T-helper 1 cell (primary cell): ENCODE data around the gene PGC.
A peak's percentile ranks its signal among the peaks of the same experiment; 100 is the strongest.

ENCODE experiments used
- DNase-seq, 5 donors: peaks; one replicate each; pipeline ENCODE4 v3.0.0-alpha.2; 2012 to 2020

Gene PGC

DNA sequence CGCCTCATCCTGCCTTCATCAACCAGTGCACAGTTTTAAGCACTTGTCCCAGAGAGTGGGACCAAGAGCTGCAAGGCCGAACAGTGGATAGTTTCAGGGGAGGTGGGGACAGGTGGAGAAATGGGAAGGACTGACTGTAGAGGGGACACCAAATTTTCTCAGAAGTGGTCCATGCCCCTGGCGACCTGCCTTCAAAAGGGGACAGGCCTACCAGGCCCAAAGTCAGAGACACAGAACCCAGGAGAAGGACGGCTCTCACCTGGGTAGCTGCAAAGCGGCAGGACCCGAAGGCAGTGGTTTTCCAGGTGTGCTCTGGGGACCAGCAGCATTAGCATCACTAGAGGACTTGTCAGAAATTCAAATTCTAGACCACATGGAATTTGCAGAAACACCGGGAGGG, 17.6 kb downstream of the PGC start:
- DNase-seq = no peak

GRCh38 chr6:41728954-41729353, 18.2 kb downstream of the PGC start:
- DNase-seq = no peak

DNA sequence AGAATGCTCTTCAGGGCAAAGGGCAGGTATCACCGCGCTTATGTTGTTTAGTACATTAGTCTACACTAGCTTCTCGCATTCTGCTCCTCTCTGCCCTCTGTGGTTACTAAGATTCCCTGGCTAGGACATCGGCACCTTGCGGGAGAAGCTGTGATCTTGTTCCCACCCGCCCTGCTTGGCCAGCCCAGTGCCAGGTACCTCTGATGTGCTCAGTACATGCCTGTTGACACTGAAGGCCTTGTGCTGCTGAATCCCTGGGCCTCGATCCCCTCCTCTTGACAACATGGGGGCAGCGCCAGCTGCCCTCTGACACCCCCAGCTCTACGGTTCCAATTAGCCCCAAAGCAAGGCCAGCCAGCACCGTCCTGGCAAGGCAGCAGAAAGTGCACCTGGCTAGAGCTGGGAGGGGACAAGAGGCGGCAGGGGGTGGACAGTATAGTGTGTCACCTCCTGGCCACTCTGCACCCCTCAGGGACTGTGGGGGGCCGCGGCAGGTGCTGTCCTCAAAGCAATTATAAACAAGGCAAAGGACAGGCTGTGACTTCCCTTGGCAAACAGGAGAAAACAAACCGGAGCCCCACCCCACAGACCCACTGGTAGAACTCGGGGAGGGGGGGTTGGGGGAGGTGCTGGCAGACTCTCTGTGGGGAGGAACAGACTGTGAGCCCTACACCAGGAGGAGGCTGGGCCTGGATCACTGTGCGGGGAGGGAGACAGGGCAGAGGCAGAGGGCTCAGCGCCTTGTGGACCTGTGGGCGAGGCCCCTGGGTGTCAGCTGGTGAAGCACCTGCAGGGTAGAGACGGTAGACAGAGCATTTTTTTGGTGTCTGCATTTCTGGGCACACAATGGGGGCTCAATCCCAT, 18.9 kb downstream of the PGC start:
- DNase-seq = no peak

DNA sequence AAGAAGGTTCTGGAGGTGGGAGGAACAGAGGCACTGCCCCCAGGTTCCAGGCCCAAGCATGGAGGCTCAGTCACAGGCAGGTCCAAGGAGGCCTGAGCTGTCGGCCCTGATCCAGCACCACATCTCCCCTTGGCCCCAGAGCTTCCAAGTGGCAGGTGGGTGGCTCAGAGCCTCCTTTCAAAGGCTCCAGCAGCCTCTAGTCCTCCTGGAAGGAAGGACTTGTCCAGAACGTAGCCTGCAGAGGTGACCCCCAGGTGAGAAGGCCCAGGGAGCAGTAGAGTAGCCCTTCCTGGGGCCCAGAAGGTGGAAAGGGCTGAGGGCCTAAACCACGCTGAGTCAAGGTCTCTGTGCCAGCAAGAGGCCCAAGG, 19.5 kb downstream of the PGC start:
- DNase-seq = no peak

DNA sequence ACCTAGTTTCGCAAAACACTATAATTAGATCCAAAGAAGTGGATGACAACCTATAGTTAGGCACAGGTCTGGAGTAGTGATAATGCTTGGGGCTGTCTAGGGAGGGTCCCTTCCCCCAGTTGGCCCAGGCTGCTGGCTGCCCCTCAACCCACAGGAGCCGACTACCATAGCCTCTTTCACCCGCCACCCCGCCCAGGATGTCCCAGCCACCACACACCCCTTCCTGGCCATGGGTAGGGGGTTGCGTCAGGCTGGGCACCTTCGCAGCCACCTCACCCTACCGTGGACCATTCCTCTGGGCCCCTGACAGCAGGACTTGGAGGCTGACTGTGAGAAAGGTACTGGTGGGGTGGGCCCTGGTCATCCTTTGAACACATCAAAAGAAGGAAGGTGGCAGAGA, 20.3 kb downstream of the PGC start:
- DNase-seq = peak in 1 of 5 donors; percentile 28

DNA sequence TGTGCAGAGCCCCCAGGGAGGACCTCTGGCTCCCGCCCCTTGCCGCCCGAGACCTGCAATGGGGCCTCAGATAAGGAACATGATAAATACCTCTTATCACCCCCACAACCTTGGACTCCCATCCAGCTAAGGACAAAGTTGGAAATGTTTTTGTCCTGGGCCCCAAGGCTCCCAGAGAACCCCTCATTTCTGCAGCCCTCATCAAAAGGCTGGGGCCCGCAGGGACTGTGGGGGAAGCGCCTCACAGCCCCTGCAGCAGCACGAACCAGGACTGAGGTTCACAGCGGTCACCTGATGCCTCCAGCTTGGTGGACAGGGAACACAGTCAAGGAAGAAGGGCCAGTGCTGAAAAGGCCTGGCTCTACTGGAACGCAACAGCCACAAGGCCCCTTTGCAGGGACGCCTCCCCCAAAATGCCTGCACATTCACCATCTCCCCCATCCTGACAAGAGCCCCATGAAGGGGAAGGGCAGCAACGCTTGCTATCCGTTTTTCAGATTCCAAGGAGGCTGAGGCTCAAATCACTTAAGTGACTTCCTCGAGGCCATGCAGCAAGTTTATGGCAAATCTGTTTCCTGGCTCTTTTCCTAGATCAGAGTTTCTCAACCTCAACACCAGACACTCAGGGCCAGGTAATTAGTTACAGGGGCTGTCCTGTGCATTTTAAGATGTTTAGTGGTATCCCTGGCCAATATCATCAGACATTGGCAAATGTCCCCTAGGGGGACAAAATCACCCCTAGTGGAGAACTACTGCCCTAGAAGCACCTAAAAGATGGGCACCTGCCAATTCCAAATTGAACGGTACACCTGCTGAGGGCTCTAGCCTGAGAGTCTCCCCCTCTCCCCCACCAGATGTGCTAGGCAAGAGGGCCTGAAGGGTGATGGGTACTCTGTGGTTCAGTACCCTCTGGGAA, 22.4 kb downstream of the PGC start:
- DNase-seq = no peak

DNA sequence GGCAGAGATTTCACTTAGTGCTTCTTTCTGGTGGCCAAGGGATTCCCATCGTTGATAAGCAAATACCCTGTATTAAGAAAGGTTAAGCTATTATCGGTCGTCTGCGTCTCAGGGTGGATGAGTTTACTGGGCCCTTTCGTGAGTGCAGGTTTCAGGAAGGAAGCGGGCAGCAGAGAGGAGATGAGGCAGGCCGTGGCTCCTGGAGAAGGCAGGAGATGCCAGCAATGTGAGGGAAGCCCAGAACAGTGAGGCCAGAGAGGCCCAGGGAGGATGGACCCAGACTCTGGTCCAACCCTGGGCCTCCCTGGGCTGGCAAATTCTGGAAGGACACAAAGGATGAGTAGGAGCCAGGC, 23.0 kb downstream of the PGC start:
- DNase-seq = no peak

DNA sequence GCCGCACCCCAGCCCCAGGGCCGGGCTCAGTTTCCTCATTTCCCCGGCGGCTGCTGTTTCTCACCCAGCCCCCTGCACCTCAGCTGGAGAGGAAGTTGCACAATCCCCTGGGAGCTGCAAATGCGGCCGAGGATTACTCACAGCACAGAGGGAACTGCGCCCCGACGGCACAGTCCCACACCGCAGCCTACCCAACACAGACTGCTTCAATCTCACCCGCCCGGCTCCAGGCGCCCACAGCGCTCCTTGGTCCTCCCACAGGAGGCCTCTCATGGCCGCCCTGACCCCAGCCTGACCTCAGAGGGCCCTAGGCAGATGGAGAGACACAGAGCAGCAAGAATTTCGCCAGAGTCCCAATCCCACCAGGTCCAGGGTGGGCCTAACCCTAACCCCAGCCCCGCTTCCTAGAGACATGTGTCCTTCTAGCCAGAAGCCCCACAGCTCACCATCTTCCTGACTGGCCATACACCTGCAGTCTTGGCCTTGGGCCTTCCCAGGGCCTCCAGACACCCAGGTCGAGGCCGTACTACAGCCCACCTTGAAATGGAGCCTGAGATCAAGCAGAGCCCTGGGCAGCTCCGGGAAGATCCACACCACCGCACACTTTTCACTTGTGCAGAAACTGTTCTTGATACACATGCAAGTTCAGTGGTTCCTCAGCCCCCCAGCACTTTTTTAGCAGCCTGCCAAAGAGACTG, 23.5 kb downstream of the PGC start:
- no peak for DNase-seq

DNA sequence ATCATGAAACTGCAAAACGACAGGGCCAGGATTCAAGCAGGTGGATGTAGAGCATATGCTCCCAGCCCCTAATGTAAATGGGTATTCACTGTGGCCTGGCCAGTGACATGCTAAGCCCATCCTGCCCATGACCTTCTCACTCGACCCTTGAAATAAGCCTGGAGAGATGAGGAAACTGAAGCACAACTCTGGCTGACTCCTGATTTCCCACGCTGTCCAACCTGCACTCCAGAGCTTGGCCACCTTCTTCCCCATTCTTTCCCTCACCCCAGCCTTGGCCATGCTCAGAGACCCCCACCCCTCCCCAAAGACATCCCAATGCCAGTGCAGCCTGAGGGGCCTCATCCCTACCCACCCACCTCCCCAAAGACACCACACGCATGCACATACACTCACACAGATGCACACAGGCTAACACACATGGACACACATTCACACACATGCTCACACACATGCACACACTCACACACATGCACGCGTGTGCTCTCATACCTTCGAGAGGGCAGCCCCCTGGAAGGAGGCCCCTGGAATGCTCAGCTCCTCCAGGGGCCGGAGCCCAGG, 24.1 kb downstream of the PGC start:
- DNase-seq = no peak

DNA sequence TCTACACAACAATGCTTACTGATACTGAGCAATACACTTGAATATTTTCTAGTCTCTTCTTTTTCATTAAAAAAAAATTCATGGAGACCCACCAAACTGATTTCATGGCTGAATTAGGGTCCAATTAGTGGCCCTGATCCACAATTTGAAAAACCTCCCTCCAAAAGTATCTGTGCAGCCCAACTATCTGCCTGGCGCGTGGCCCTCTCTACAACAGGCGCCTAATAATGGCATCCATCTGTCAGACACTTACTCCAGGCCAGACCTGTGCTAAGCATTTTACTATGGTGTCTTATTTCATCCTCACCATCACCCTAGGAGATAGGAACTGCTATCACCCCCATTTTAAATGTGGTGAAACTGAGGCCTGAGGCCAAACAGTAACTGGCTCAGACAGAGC, 25.8 kb downstream of the PGC start:
- DNase-seq = no peak

DNA sequence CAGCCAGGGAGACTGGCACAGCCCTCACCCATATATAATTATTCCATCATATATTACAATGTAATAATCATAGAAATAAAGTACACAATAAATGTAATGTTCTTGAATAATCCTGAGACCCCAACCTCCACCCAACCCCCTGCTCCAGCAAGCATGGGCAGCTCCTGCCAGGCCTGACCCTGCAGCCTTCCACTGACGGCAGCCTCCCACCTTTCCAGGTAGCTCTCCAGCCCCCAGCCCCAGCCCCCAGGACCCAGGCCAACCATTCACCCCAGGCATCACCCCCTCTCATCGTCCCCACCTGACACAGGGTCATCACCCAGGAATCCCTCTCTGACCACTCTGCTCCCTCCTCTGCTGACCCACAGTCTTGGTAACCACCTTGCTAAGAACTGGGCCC, 26.4 kb downstream of the PGC start:
- no peak for DNase-seq

DNA sequence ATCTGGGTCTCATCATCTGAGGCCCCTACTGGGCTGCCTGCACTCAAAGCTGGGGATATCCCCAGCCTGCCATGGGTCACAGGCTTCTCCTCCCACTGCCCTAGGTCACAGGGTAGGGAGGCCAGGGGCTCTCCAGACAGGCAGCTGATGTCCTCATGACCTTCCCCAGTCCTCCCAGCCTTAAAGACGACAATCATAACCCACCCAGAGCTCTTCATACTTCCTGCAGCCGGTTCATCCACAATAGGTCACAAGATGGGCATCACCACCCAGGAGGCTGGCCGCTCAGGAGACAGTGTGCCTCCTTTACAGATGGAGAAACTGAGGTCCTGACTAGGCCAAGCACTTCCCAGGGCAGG, 27.0 kb downstream of the PGC start:
- DNase-seq = no peak

DNA sequence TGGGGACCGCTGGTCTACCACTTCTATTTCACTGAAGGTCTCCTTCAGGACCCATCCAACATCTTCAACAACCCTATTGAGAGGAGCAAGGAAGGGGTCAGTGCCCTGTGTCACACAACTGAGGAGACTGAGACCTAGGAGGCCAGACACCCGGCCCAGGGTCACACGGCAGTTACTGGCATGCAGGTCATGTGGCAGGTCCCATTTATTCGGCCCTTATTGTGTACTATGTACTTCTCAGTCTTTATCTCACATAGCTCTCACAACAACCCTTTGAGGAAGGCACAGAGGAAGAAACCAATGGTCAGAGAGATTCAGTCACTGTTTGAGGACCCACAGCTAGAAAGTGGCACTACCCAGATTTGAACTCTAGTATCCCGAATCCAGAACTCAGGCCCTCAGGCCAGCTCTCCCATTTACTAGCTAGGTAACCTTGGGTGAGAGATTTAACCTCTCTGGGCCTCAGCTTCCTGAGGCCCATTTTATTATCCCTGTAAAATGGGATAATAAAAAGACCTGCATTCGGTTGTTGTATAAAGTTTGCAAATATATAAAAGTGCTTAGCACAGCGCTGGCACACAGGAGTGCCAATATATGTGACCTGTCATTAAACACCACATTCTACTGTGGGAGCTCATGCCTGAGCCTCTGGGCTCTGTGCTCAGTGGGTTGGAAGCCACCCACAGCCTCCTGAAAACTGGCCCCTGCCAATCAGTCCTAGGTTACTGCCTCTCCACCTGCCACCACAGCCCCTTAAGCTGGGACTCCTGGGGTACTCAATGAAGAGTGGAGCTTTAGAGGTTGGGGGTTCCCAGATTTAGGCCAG, 27.5 kb downstream of the PGC start:
- no peak for DNase-seq

DNA sequence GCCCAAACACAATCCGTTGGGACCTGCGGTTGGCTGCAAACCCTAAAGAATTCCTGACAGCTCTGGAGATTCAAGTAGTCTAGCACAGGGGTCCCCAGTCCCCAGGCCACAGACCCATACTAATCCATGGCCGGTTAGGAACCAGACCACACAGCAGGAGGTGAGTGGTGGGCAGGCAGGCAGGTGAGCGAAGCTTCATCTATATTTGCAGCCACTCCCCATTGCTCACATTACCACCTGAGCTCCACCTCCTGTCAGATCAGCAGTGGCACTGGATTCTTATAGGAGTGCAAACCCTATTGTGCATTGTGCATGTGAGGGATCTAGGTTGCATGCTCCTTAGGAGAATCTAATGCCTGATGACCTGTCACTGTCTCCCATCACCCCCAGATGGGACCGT, 28.4 kb downstream of the PGC start:
- no peak for DNase-seq

DNA sequence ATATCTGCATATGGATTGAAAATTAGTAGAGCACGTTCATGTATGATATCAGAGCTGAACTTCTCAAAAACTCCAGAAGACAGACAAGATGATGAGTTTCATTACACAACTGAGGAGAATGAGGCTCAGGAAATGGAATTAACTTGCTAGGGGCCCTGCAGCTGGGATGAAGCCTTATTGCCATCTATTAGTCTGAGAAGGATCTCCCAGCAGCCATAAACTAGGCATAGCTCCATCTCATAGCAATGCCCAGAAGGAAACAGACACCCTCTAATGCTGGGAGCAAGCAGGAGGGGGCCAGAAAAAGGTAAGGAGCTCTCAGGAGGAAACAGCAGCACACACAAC, 29.8 kb downstream of the PGC start:
- DNase-seq = no peak

DNA sequence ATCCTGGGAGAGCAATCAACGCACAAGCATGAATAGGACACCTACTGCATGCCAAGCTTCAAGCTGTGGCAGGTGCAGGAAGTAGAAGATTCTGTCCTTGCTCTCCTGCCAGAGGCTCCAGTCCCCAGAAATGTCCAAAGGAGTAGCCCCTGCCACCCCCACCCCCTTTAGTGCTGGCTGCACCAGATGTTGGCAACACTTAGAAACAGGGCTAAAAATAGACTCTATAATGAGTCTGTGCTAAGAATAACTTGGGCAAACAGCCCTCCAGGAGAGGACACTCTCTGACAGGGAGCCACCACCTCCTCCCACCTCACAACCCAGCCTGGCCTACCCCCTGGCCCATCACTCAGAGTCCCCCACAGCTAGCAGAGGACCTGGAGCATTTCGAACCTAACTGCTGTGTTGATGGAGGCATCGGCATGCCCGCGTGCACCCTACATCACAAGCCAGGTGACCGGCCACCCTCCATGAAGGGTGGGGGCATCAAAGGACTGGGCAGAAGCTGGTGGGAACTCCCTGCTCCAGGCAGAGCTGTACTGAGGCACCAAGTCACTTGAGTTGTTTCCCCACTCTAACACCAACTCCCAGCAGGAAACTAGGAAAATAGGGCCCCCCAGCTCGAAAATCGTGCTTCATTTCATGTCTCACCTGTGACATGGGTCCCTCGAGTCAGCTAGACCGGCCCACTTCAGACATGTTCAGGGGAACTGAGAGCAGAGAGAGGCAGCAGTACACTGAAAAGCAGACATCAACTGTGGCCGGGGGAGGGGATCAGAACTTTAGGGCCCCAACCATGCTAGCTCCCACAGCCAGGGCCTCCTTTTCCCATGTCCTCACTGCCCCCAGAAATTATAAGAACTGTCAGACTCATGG, 30.4 kb downstream of the PGC start:
- no peak for DNase-seq

GRCh38 chr6:41715795-41716515, 31.2 kb downstream of the PGC start:
- DNase-seq = no peak

DNA sequence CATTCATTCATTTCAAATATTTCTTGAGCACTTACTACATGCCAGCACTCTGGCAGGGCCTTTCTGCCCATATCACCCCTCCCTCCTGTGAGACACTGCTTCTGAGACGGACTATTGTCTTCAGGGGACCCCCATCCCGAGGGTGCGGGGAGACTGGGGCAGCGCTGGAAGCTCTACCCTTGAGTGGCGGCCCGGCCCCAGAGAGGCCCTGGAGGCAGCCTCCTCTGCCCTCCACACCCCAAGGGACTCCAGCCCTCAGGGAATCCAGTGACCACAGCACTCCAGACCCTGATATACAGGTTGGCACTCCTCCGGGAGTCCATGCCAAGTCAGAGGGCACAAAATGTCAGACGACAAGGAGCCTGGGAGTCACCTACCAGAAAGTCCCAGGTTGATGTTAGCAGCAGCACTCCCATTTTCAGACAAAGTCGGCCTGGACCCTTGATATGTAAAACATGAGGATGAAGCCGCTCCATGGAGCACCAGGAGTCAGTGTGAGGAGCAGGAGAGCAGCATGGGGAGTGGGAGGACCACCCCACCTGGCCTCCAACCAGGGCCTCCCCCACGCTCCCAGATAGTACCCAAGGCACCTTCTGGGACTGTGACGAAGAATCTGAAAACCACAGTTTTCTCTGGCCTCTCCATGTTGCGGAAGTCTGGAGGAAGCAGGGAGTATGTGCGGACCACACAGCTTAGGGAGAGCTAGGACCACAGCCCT, 32.5 kb downstream of the PGC start:
- no peak for DNase-seq

DNA sequence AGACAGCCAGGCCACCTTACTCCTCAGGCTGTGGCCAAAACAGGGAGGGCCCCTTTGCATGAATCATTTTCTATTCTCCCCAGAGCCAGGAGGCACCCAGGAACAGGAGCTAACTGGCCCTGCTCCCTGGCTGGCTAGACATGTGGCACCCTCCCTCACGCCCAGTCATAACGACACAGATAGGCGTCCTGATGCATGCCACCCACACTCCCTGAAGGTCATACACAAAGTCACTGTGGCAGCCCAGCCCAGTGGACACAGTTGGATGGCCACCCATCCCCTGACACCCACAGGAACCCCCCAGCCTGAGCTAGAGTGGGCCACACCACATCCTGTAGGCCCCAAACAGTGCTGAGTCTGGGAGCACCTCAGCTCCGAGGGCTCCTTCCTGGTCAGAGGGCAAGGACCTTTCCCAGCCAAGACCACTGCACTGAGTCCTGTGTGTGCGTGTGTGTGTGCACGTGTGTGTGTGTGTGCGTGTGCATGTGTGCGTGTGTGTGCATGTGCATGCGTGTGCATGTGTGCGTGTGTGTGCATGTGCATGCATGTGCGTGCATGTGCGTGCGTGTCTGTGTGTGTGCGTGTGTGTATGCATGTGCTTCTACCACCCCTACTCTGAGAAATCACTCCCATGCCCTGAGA, 33.4 kb downstream of the PGC start:
- no peak for DNase-seq
